ACC112 (cell line): ENCODE measurements around the gene SIPA1L3.

Experiments used
- H2AFZ ChIP-seq: fragments of 200-600 bp; sonication (generic); one replicate; pipeline ENCODE4 v1.6.0; 2017; ENCODE audit warnings: antibody characterized with exemption, low read length; ENCODE audit not compliant: unreplicated experiment
- H3K27ac ChIP-seq: fragments of 200-600 bp; sonication (generic); 2 replicates; pipeline ENCODE4 v1.5.1; 2014; ENCODE audit warnings: low read depth, mild to moderate bottlenecking, antibody characterized with exemption, low read length, moderate library complexity
- H3K27me3 ChIP-seq: fragments of 200-600 bp; sonication (generic); 2 replicates; pipeline ENCODE4 v1.6.1; 2014; ENCODE audit warnings: mild to moderate bottlenecking, antibody characterized with exemption, low read length, moderate library complexity, mixed read lengths; ENCODE audit not compliant: insufficient read depth
- H3K36me3 ChIP-seq: fragments of 200-600 bp; sonication (generic); 2 replicates; pipeline ENCODE4 v1.6.1; 2016; ENCODE audit warnings: mild to moderate bottlenecking, antibody characterized with exemption, low read length, moderate library complexity, mixed read lengths; ENCODE audit not compliant: insufficient read depth
- H3K4me1 ChIP-seq: fragments of 200-600 bp; sonication (generic); one replicate; pipeline ENCODE4 v1.6.1; 2016; ENCODE audit warnings: low read length, mixed read lengths; ENCODE audit not compliant: insufficient read depth, unreplicated experiment, control insufficient read depth
- H3K4me3 ChIP-seq: fragments of 200-600 bp; sonication (generic); 2 replicates; pipeline ENCODE4 v1.5.1; 2014; ENCODE audit warnings: mild to moderate bottlenecking, low read depth, low read length
- H3K79me2 ChIP-seq: fragments of 200-600 bp; sonication (generic); one replicate; pipeline ENCODE4 v1.6.0; 2016; ENCODE audit warnings: low read length; ENCODE audit not compliant: control insufficient read depth, unreplicated experiment, insufficient read depth

SIPA1L3 gene

DNA sequence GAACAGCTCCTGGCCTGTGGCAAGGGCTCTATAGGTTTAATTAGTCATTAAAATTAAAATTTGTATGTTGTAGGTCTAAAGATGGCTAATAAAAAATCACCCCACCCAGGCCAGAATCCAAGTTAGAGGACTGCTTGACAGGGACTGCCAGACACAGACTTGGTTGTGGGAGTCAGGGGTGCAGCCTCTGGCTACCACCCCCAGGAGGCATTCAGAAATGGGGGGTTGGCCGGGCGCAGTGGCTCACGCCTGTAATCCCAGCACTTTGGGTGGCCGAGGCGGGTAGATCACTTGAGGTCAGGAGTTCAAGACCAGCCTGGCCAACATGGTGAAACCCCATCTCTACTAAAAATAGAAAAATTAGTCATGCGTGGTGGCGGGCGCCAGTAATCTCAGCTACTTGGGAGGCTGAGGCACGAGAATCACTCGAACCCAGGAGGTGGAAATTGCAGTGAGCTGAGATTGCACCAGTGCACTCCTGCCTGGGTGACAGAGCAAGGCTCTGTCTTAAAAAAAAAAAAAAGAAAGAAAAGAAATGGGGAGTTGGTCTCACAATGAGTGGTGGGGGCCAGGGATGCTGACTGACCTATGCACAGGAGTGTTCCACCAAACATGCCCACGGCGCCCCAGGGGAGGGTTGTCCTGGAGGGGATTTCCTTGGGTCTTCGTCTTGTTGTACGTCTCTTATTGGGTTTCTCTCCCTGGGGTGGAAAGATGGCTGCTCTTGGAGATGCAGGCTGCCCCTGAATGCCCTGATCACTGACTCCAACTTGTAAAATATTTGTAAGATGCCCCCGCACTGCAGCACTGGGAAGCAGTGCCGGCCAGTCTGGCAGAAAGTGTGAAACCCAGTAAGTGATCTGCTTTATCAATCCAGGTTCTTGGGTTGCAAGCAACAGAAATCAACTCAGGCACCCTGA, 68.8 kb downstream of the SIPA1L3 start:
- H3K36me3 ChIP-seq, result no peaks in the 10 kb centered on the region
- H3K4me3 ChIP-seq, result no peak overlapping the region
- H3K79me2 ChIP-seq, result peaks cover 8% of the 10 kb centered on the region
- no peak overlapping the region for H3K27ac ChIP-seq
- no peaks in the 10 kb centered on the region for H3K4me1 ChIP-seq
- H3K27me3 ChIP-seq, result no peaks in the 10 kb centered on the region
- no peak overlapping the region for H2AFZ ChIP-seq

GRCh38 chr19:37977391-37977790, 70.4 kb downstream of the SIPA1L3 start:
- Histone ChIP-seq H3K27ac (no peak overlapping the region), H3K4me1 (no peaks in the 10 kb centered on the region), H3K36me3 (no peaks in the 10 kb centered on the region), H2AFZ (no peak overlapping the region), H3K79me2 (peaks cover 8% of the 10 kb centered on the region), H3K4me3 (no peak overlapping the region), H3K27me3 (no peaks in the 10 kb centered on the region)

- no peak overlapping the region for H3K27ac ChIP-seq
- no peaks in the 10 kb centered on the region for H3K36me3 ChIP-seq
- no peak overlapping the region for H2AFZ ChIP-seq
- H3K4me1 ChIP-seq, result no peaks in the 10 kb centered on the region
- H3K4me3 ChIP-seq, result no peak overlapping the region
- peaks cover 8% of the 10 kb centered on the region for H3K79me2 ChIP-seq
- no peaks in the 10 kb centered on the region for H3K27me3 ChIP-seq
Observed at GRCh38 chr19:37977992-37978391, 71.0 kb downstream of the SIPA1L3 start.

- Histone ChIP-seq H3K79me2 (peaks cover 8% of the 10 kb centered on the region), H3K27ac (no peak overlapping the region), H3K36me3 (no peaks in the 10 kb centered on the region)
Observed at GRCh38 chr19:37979547-37980082, 72.6 kb downstream of the SIPA1L3 start.

GRCh38 chr19:37980419-37981170, 73.6 kb downstream of the SIPA1L3 start:
- Histone ChIP-seq H3K27me3 (no peaks in the 10 kb centered on the region), H2AFZ (no peak overlapping the region), H3K4me1 (no peaks in the 10 kb centered on the region), H3K4me3 (no peak overlapping the region), H3K27ac (no peak overlapping the region), H3K36me3 (no peaks in the 10 kb centered on the region), H3K79me2 (peaks cover 5% of the 10 kb centered on the region)

More at GRCh38 chr19:37979547-37980082, 72.6 kb downstream of the SIPA1L3 start:
- H2AFZ ChIP-seq, result no peak overlapping the region
- H3K4me3 ChIP-seq, result no peak overlapping the region
- H3K4me1 ChIP-seq, result no peaks in the 10 kb centered on the region
- no peaks in the 10 kb centered on the region for H3K27me3 ChIP-seq

GRCh38 chr19:37981785-37982475, 74.9 kb downstream of the SIPA1L3 start:
- Histone ChIP-seq H3K4me3 (no peak overlapping the region), H3K79me2 (no peaks in the 10 kb centered on the region), H3K27ac (no peak overlapping the region), H3K4me1 (no peaks in the 10 kb centered on the region), H3K36me3 (no peaks in the 10 kb centered on the region), H2AFZ (no peak overlapping the region), H3K27me3 (no peaks in the 10 kb centered on the region)

GRCh38 chr19:37982655-37983054, 75.6 kb downstream of the SIPA1L3 start:
- Histone ChIP-seq H2AFZ (no peak overlapping the region), H3K4me1 (no peaks in the 10 kb centered on the region), H3K27ac (no peak overlapping the region), H3K79me2 (no peaks in the 10 kb centered on the region), H3K4me3 (no peak overlapping the region), H3K27me3 (no peaks in the 10 kb centered on the region), H3K36me3 (no peaks in the 10 kb centered on the region)

- Histone ChIP-seq H2AFZ (no peak overlapping the region), H3K4me1 (no peaks in the 10 kb centered on the region), H3K27ac (no peak overlapping the region), H3K27me3 (no peaks in the 10 kb centered on the region), H3K36me3 (no peaks in the 10 kb centered on the region), H3K4me3 (no peak overlapping the region), H3K79me2 (no peaks in the 10 kb centered on the region)
Observed at GRCh38 chr19:37983153-37983552, 76.1 kb downstream of the SIPA1L3 start.

DNA sequence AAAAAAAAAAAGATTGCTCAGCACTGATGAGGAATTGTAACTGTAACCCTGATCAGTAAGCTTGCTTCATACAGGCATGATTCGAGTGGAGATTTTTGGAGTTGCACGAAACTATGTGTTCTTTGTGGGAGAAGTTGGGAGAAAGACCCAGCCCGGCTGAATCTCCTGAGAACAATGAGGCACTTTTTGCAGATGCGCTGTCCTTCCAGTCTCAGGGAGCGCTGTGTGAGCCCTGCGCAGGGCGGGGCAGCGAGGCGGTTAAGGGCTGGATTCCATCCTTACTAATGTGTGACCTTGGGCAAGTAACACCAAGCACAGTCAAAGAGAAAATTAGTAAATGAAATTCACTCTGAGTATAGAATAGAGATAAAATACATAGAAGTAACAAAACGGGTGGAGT, 76.9 kb downstream of the SIPA1L3 start:
- H2AFZ ChIP-seq, result no peak overlapping the region
- H3K79me2 ChIP-seq, result no peaks in the 10 kb centered on the region
- no peaks in the 10 kb centered on the region for H3K27me3 ChIP-seq
- H3K4me1 ChIP-seq, result no peaks in the 10 kb centered on the region
- H3K4me3 ChIP-seq, result no peak overlapping the region
- no peak overlapping the region for H3K27ac ChIP-seq
- H3K36me3 ChIP-seq, result no peaks in the 10 kb centered on the region

- Histone ChIP-seq H3K36me3 (no peaks in the 10 kb centered on the region), H3K4me3 (no peak overlapping the region), H3K79me2 (peaks cover 5% of the 10 kb centered on the region), H3K4me1 (no peaks in the 10 kb centered on the region), H3K27ac (no peak overlapping the region), H3K27me3 (no peaks in the 10 kb centered on the region), H2AFZ (no peak overlapping the region)
Observed at GRCh38 chr19:37986048-37986750, 79.2 kb downstream of the SIPA1L3 start.
